Measurements from ENCODE around the gene COX7B2.

GRCh38 chr4:46930891-46931290 lies 21.8 kb upstream of the COX7B2 start:
- TF ChIP-seq, protein P1, sequence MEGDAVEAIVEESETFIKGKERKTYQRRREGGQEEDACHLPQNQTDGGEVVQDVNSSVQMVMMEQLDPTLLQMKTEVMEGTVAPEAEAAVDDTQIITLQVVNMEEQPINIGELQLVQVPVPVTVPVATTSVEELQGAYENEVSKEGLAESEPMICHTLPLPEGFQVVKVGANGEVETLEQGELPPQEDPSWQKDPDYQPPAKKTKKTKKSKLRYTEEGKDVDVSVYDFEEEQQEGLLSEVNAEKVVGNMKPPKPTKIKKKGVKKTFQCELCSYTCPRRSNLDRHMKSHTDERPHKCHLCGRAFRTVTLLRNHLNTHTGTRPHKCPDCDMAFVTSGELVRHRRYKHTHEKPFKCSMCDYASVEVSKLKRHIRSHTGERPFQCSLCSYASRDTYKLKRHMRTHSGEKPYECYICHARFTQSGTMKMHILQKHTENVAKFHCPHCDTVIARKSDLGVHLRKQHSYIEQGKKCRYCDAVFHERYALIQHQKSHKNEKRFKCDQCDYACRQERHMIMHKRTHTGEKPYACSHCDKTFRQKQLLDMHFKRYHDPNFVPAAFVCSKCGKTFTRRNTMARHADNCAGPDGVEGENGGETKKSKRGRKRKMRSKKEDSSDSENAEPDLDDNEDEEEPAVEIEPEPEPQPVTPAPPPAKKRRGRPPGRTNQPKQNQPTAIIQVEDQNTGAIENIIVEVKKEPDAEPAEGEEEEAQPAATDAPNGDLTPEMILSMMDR (IDR thresholded peaks at IDR 0.05): no peak
- TF ChIP-seq POLR2A (IDR thresholded peaks at IDR 0.05): no peak

Data from esophagus squamous epithelium (tissue), 4 donors.